T-cell (primary cell): ENCODE measurements around the gene C8G. TPM values are rescaled to one million over a fixed set of nuclear protein-coding genes. Genes with fewer than 3 reads are reported as not detected.

Experiments used
- ATAC-seq, 4 experiments: fragments of 200-7000 bp in 3 of 4; fragments of 150-1000 bp in 1 of 4; cut with Tn5 transposase; replicated peaks in 1 of 4; 1 replicate in 3 of 4; 2 replicates in 1 of 4; pipeline ENCODE4 v1.10.0; 2021; ENCODE audit warnings: moderate library complexity in 3 of 4, mild to moderate bottlenecking in 2 of 4, moderate number of reproducible peaks in 1 of 4
- CTCF ChIA-PET, 2 donors: fragments of 300-600 bp; sonication (Branson Sonifier 250); formaldehyde crosslinking; loops; one replicate each; lab custom pipeline; 2022; ENCODE audit warnings: antibody characterized with exemption in 2 of 2; lab: Charles Lee
- POLR2A ChIA-PET, 2 donors: fragments of 300-600 bp; sonication (Branson Sonifier 250); formaldehyde crosslinking; loops; one replicate each; lab custom pipeline; 2022; ENCODE audit warnings: antibody characterized with exemption in 2 of 2; lab: Charles Lee
- DNase-seq, 35 experiments: peaks; one replicate each; pipeline versions ENCODE4 v3.0.0 to v3.0.0-alpha.2; 2013 to 2023
- H3K27ac ChIP-seq: one replicate; pipeline ENCODE4 v1.5.1; 2013; ENCODE audit warnings: low read length
- H3K27me3 ChIP-seq, 2 experiments: replicated peaks in 1 of 2; 1 replicate in 1 of 2; 2 replicates in 1 of 2; pipeline versions ENCODE4 v1.6.1 to v1.7.0; 2013; ENCODE audit warnings: low read length in 1 of 2, mixed read lengths in 1 of 2; ENCODE audit not compliant: control insufficient read depth in 2 of 2, insufficient read depth in 2 of 2; ENCODE audit errors: extremely low read depth in 1 of 2
- H3K36me3 ChIP-seq, 2 donors: 1 replicate in 1 of 2; 2 replicates in 1 of 2; pipeline versions ENCODE4 v1.6.1 to v1.7.0; 2013; ENCODE audit warnings: low read length in 1 of 2; ENCODE audit not compliant: control insufficient read depth in 2 of 2, insufficient read depth in 1 of 2; ENCODE audit errors: extremely low read depth in 1 of 2
- H3K4me1 ChIP-seq, 2 experiments: 1 replicate in 1 of 2; 2 replicates in 1 of 2; pipeline versions ENCODE4 v1.6.1 to v1.7.0; 2013; ENCODE audit warnings: low read length in 2 of 2, mixed read lengths in 1 of 2; ENCODE audit not compliant: insufficient read depth in 2 of 2, control insufficient read depth in 1 of 2; ENCODE audit errors: extremely low read depth in 1 of 2
- H3K4me3 ChIP-seq, 2 donors: 1 replicate in 1 of 2; 2 replicates in 1 of 2; pipeline versions ENCODE4 v1.5.1 to v1.7.0; 2013; ENCODE audit warnings: mild to moderate bottlenecking in 2 of 2, low read length in 1 of 2, moderate library complexity in 1 of 2; ENCODE audit not compliant: control insufficient read depth in 1 of 2; ENCODE audit errors: extremely low read depth in 1 of 2
- H3K9me3 ChIP-seq: 2 replicates; pipeline ENCODE4 v1.7.0; 2013
- H3K27ac Mint-ChIP-seq, 2 donors: one replicate each; pipeline ENCODE4 v1.8.0; 2020 to 2021; ENCODE audit warnings: mild to moderate bottlenecking in 2 of 2, mixed read lengths in 2 of 2
- H3K27me3 Mint-ChIP-seq, 2 donors: one replicate each; pipeline ENCODE4 v1.8.0; 2021 to 2022; ENCODE audit warnings: mixed read lengths in 2 of 2
- H3K36me3 Mint-ChIP-seq: one replicate; pipeline ENCODE4 v1.8.0; 2021; ENCODE audit warnings: mixed read lengths
- H3K4me1 Mint-ChIP-seq, 3 donors: one replicate each; pipeline ENCODE4 v1.8.0; 2020 to 2022; ENCODE audit warnings: mixed read lengths in 3 of 3, mild to moderate bottlenecking in 1 of 3
- H3K4me3 Mint-ChIP-seq, 3 donors: one replicate each; pipeline ENCODE4 v1.8.0; 2020 to 2022; ENCODE audit warnings: mild to moderate bottlenecking in 3 of 3, mixed read lengths in 3 of 3, moderate library complexity in 3 of 3
- H3K9me3 Mint-ChIP-seq, 3 donors: one replicate each; pipeline ENCODE4 v1.8.0; 2020 to 2022; ENCODE audit warnings: mixed read lengths in 3 of 3
- WGBS: methylation state at CpG from one replicate; pipeline ENCODE4 v1.1.5; 2013; ENCODE audit warnings: missing lambda C conversion rate; ENCODE audit not compliant: insufficient coverage; 5-methylcytosine and 5-hydroxymethylcytosine counted together
- total RNA-seq, 35 experiments: library from RNA in 6 of 35; stranded (reverse) in 6 of 35; fragments of 120-200 nt in 1 of 35; gene quantifications; one replicate each; pipeline versions ENCODE4 v1.2.1 to v1.2.4 and lab custom pipeline; 2013 to 2026

C8G gene
- total RNA-seq, 5 donors from 2014 or later (not counting 1 experiment from before 2014, with no cell fraction given): 1.7 to 3.8 (median 3.2) TPM

- H3K4me1 ChIP-seq: peaks cover 2 to 26% of the 10 kb centered on the region in 2 experiments
- Mint-ChIP-seq H3K9me3 (no peaks in the 10 kb centered on the region), H3K4me1 (peaks cover 5 to 20% (median 8%) of the 10 kb centered on the region in 3 donors), H3K4me3 (no peak overlapping the region), H3K27ac (no peak overlapping the region), H3K36me3 (peaks cover 23% of the 10 kb centered on the region), H3K27me3 (no peaks in the 10 kb centered on the region)
- POLR2A ChIA-PET: no interaction called here
- no peak for DNase-seq
- WGBS: 90% methylated on average over 16 of the region's 16 CpGs
- H3K36me3 ChIP-seq: peaks cover 25 to 33% of the 10 kb centered on the region in 2 donors
- H3K27ac ChIP-seq: no peak overlapping the region
- no peak overlapping the region for H3K4me3 ChIP-seq
- no peaks in the 10 kb centered on the region for H3K9me3 ChIP-seq
- no peaks in the 10 kb centered on the region for H3K27me3 ChIP-seq
- ATAC-seq: no peak
- CTCF ChIA-PET: no interaction called here
These were observed 5.0 kb upstream of the C8G start for GRCh38 chr9:136939996-136940525.

- 93% methylated on average over 40 of the region's 42 CpGs for WGBS
- Mint-ChIP-seq H3K4me3 (no peak overlapping the region), H3K36me3 (peaks cover 23% of the 10 kb centered on the region), H3K4me1 (peaks cover 6 to 22% (median 8%) of the 10 kb centered on the region in 3 donors), H3K27me3 (no peaks in the 10 kb centered on the region), H3K9me3 (no peaks in the 10 kb centered on the region), H3K27ac (no peak overlapping the region)
- no peak for ATAC-seq
- H3K9me3 ChIP-seq: no peaks in the 10 kb centered on the region
- H3K4me1 ChIP-seq: peaks cover 2 to 32% of the 10 kb centered on the region in 2 experiments
- no peaks in the 10 kb centered on the region for H3K27me3 ChIP-seq
- no peak overlapping the region for H3K27ac ChIP-seq
- ChIA-PET CTCF (no interaction called here), POLR2A (no interaction called here)
- no peak overlapping the region for H3K4me3 ChIP-seq
- peaks cover 25 to 33% of the 10 kb centered on the region in 2 donors for H3K36me3 ChIP-seq
- DNase-seq: no peak
These were observed 4.4 kb upstream of the C8G start for GRCh38 chr9:136940526-136941230.

GRCh38 chr9:136941231-136942111 is 3.6 kb upstream of the C8G start:
- H3K36me3 Mint-ChIP-seq: peaks cover 23% of the 10 kb centered on the region
- no peak overlapping the region for H3K4me3 Mint-ChIP-seq
- Histone ChIP-seq H3K27me3 (no peaks in the 10 kb centered on the region), H3K27ac (no peak overlapping the region), H3K9me3 (no peaks in the 10 kb centered on the region), H3K4me1 (peaks cover 2 to 40% of the 10 kb centered on the region in 2 experiments), H3K36me3 (peaks cover 25 to 33% of the 10 kb centered on the region in 2 donors), H3K4me3 (no peak overlapping the region)
- H3K9me3 Mint-ChIP-seq: no peaks in the 10 kb centered on the region
- ChIA-PET CTCF (no interaction called here), POLR2A (no interaction called here)
- ATAC-seq: no peak
- no peaks in the 10 kb centered on the region for H3K27me3 Mint-ChIP-seq
- peak overlapping the region in 1 of 2 donors; percentile 39 for H3K27ac Mint-ChIP-seq
- 96% methylated on average over 51 of the region's 55 CpGs for WGBS
- no peak for DNase-seq
- peaks cover 6 to 19% (median 8%) of the 10 kb centered on the region in 3 donors for H3K4me1 Mint-ChIP-seq

- Mint-ChIP-seq H3K9me3 (no peaks in the 10 kb centered on the region), H3K36me3 (peaks cover 22% of the 10 kb centered on the region), H3K27ac (peak overlapping the region in 1 of 2 donors; percentile 39), H3K4me3 (peak overlapping the region; percentile 58 to 70 (median 59)), H3K27me3 (no peaks in the 10 kb centered on the region), H3K4me1 (peaks cover 6 to 19% (median 8%) of the 10 kb centered on the region in 3 donors)
- ChIA-PET POLR2A (no interaction called here), CTCF (no interaction called here)
- Histone ChIP-seq H3K27ac (no peak overlapping the region), H3K27me3 (no peaks in the 10 kb centered on the region), H3K4me1 (peaks cover 2 to 42% of the 10 kb centered on the region in 2 experiments), H3K36me3 (peaks cover 25 to 33% of the 10 kb centered on the region in 2 donors), H3K4me3 (no peak overlapping the region), H3K9me3 (no peaks in the 10 kb centered on the region)
- 94% methylated on average over 60 of the region's 60 CpGs for WGBS
- ATAC-seq: no peak
- no peak for DNase-seq
These were observed 2.7 kb upstream of the C8G start for GRCh38 chr9:136942112-136942880.

- Histone ChIP-seq H3K27ac (no peak overlapping the region), H3K4me3 (no peak overlapping the region), H3K36me3 (peaks cover 25 to 33% of the 10 kb centered on the region in 2 donors), H3K9me3 (no peaks in the 10 kb centered on the region), H3K4me1 (peaks cover 2 to 47% of the 10 kb centered on the region in 2 experiments), H3K27me3 (no peaks in the 10 kb centered on the region)
- ChIA-PET POLR2A (no interaction called here), CTCF (interaction anchor here (0.6 kb wide), 2 partner anchors 10 to 344 kb away, joined by 3 read pairs; no protein-coding TSS in a partner anchor)
- ATAC-seq (no peak), DNase-seq (no peak)
- no peaks in the 10 kb centered on the region for H3K27me3 Mint-ChIP-seq
- peaks cover 6 to 19% (median 8%) of the 10 kb centered on the region in 3 donors for H3K4me1 Mint-ChIP-seq
- no peak overlapping the region for H3K27ac Mint-ChIP-seq
- no peaks in the 10 kb centered on the region for H3K9me3 Mint-ChIP-seq
- H3K4me3 Mint-ChIP-seq: peak overlapping the region; percentile 58 to 70 (median 59)
- H3K36me3 Mint-ChIP-seq: peaks cover 20% of the 10 kb centered on the region
- 90% methylated on average over 11 of the region's 16 CpGs for WGBS
These were observed 2.2 kb upstream of the C8G start for GRCh38 chr9:136942881-136943230.
